B cell (primary cell): ENCODE data around the gene VPS8. TPM values are rescaled to one million over a fixed set of nuclear protein-coding genes. Genes with fewer than 3 reads are reported as not detected.

Experiments used
- ATAC-seq: fragments of 200-7000 bp; cut with Tn5 transposase; one replicate; pipeline ENCODE4 v1.10.0; 2021; ENCODE audit warnings: low read depth, mild to moderate bottlenecking, moderate number of reproducible peaks, moderate library complexity
- CTCF ChIA-PET: fragments of 350-600 bp; sonication (Branson Sonifier 250); formaldehyde crosslinking; loops from one replicate; lab custom pipeline; 2021; ENCODE audit warnings: antibody characterized with exemption, inconsistent platforms; lab: Charles Lee
- POLR2A ChIA-PET: fragments of 350-600 bp; sonication (Branson Sonifier 250); formaldehyde crosslinking; loops from one replicate; lab custom pipeline; 2021; ENCODE audit warnings: antibody characterized with exemption; lab: Charles Lee
- DNase-seq: peaks from one replicate; pipeline ENCODE4 v3.0.0; 2013
- H2AFZ ChIP-seq: 2 replicates; pipeline ENCODE4 v1.6.1; 2012; ENCODE audit warnings: mild to moderate bottlenecking, low read depth, low read length; ENCODE audit not compliant: insufficient read depth, poor library complexity, severe bottlenecking
- H3K27ac ChIP-seq, 2 donors: 1 replicate in 1 of 2; 2 replicates in 1 of 2; pipeline ENCODE4 v1.5.1; 2012 to 2013; ENCODE audit warnings: low read length in 2 of 2, mild to moderate bottlenecking in 2 of 2, moderate library complexity in 1 of 2
- H3K27me3 ChIP-seq, 4 experiments: fragments of 200-600 bp in 1 of 4; sonication (generic) in 1 of 4; replicated peaks in 1 of 4; 1 replicate in 2 of 4; 2 replicates in 2 of 4; pipeline versions ENCODE4 v1.6.1 to v1.7.0; 2013 to 2016; ENCODE audit warnings: low read length in 3 of 4, mild to moderate bottlenecking in 2 of 4, mixed read lengths in 1 of 4, moderate library complexity in 1 of 4; ENCODE audit not compliant: insufficient read depth in 4 of 4, control insufficient read depth in 3 of 4; ENCODE audit errors: control extremely low read depth in 1 of 4
- H3K36me3 ChIP-seq, 2 experiments: replicated peaks in 1 of 2; 1 replicate in 1 of 2; 2 replicates in 1 of 2; pipeline versions ENCODE4 v1.6.1 to v1.7.1; 2013; ENCODE audit warnings: low read length in 1 of 2; ENCODE audit not compliant: insufficient read depth in 2 of 2, control insufficient read depth in 1 of 2; ENCODE audit errors: control extremely low read depth in 1 of 2, extremely low read depth in 1 of 2
- H3K4me1 ChIP-seq, 2 donors: fragments of 200-600 bp in 1 of 2; sonication (generic) in 1 of 2; 1 replicate in 1 of 2; 2 replicates in 1 of 2; pipeline versions ENCODE4 v1.5.1 to v1.6.1; 2013 to 2017; ENCODE audit warnings: low read length in 2 of 2; ENCODE audit not compliant: control insufficient read depth in 2 of 2, insufficient read depth in 2 of 2
- H3K4me2 ChIP-seq: replicated peaks from 2 replicates; pipeline ENCODE3; 2012; ENCODE audit warnings: mild to moderate bottlenecking, low read depth, low read length; ENCODE audit not compliant: poor library complexity, severe bottlenecking
- H3K4me3 ChIP-seq, 5 experiments: fragments of 200-600 bp in 1 of 5; sonication (generic) in 1 of 5; 1 replicate in 3 of 5; 2 replicates in 2 of 5; pipeline versions ENCODE4 v1.5.1 to v1.7.0; 2011 to 2016; ENCODE audit warnings: low read length in 4 of 5, mild to moderate bottlenecking in 4 of 5, low read depth in 2 of 5, control low read depth in 1 of 5, moderate library complexity in 1 of 5; ENCODE audit not compliant: insufficient read depth in 1 of 5; ENCODE audit errors: control extremely low read depth in 1 of 5, extremely low read depth in 1 of 5
- H3K79me2 ChIP-seq: fragments of 200-600 bp; sonication (generic); one replicate; pipeline ENCODE4 v1.6.0; 2016; ENCODE audit warnings: low read length; ENCODE audit not compliant: control insufficient read depth, insufficient read depth
- H3K9ac ChIP-seq: fragments of 200-600 bp; sonication (generic); 2 replicates; pipeline ENCODE4 v1.6.1; 2017; ENCODE audit warnings: mild to moderate bottlenecking, low read length, moderate library complexity
- H3K9me3 ChIP-seq, 3 donors: one replicate each; pipeline versions ENCODE4 v1.6.1 to v1.7.1; 2013; ENCODE audit warnings: low read length in 2 of 3; ENCODE audit not compliant: control insufficient read depth in 2 of 3, insufficient read depth in 1 of 3; ENCODE audit errors: control extremely low read depth in 1 of 3
- H4K20me1 ChIP-seq: 2 replicates; pipeline ENCODE4 v1.6.0; 2012; ENCODE audit warnings: mild to moderate bottlenecking, low read length; ENCODE audit not compliant: insufficient read depth, control insufficient read depth, poor library complexity, severe bottlenecking
- H3K27ac Mint-ChIP-seq: one replicate; pipeline ENCODE4 v1.8.0; 2021; ENCODE audit warnings: mixed read lengths
- H3K27me3 Mint-ChIP-seq: one replicate; pipeline ENCODE4 v1.8.0; 2021; ENCODE audit warnings: mixed read lengths
- H3K4me1 Mint-ChIP-seq: one replicate; pipeline ENCODE4 v1.8.0; 2021; ENCODE audit warnings: mixed read lengths
- H3K4me3 Mint-ChIP-seq: one replicate; pipeline ENCODE4 v1.8.0; 2021; ENCODE audit warnings: mixed read lengths
- H3K9me3 Mint-ChIP-seq: one replicate; pipeline ENCODE4 v1.8.0; 2022; ENCODE audit warnings: mixed read lengths; ENCODE audit not compliant: insufficient read depth
- CTCF ChIP-seq: fragments of 200-600 bp; IDR thresholded peaks from one replicate; pipeline ENCODE4 v1.8.0; 2022; ENCODE audit warnings: antibody characterized with exemption, mild to moderate bottlenecking
- EZH2 ChIP-seq: IDR thresholded peaks from 2 replicates; pipeline ENCODE4 v1.6.1; 2012; ENCODE audit warnings: borderline replicate concordance, low read depth, mild to moderate bottlenecking, moderate library complexity, low read length; ENCODE audit not compliant: insufficient read depth, poor library complexity, severe bottlenecking
- WGBS: methylation state at CpG from one replicate; pipeline ENCODE4 v1.1.5; 2013; ENCODE audit warnings: missing lambda C conversion rate; ENCODE audit not compliant: insufficient coverage; 5-methylcytosine and 5-hydroxymethylcytosine counted together
- intact Hi-C: fragments of 100-400 bp; cut with micrococcal nuclease; formaldehyde crosslinking; loops from one replicate; pipeline ENCODE4 v1.10.0; 2022
- polyA plus RNA-seq: library from polyadenylated mRNA; depleted of rRNA; stranded (reverse); fragments of >200 nt; gene quantifications from 2 replicates; pipeline ENCODE4 v1.2.3, GENCODE V29; 2012
- total RNA-seq, 2 donors: library from RNA; stranded (reverse); fragments of 120-200 nt in 1 of 2; gene quantifications; 1 replicate in 1 of 2; 2 replicates in 1 of 2; pipeline versions ENCODE4 v1.2.3 to v1.2.4, GENCODE V29; 2013 to 2022

Gene VPS8
- total and polyA plus RNA-seq, 2 donors (not counting 1 experiment from before 2014, with no cell fraction given), result 18.3 to 95.6 TPM

- no peak overlapping the region for H3K27ac ChIP-seq
- no peak overlapping the region for H3K4me3 ChIP-seq
- H3K9me3 ChIP-seq, result peaks cover 0 to 3% (median 0%) of the 10 kb centered on the region in 3 donors
- Mint-ChIP-seq H3K9me3 (no peaks in the 10 kb centered on the region), H3K4me1 (no peaks in the 10 kb centered on the region), H3K27me3 (peaks cover 49% of the 10 kb centered on the region), H3K4me3 (no peak overlapping the region), H3K27ac (no peak overlapping the region)
- ATAC-seq (no peak), DNase-seq (no peak)
- H2AFZ ChIP-seq, result no peak overlapping the region
- ChIA-PET POLR2A (no interaction called here), CTCF (interaction anchor here (0.7 kb wide), 1 partner anchor 9 kb away, joined by 4 read pairs; no protein-coding TSS in a partner anchor)
- no peak overlapping the region for H3K9ac ChIP-seq
- intact Hi-C loops, result no loop called here
- TF ChIP-seq CTCF (no peak), EZH2 (no peak)
- 86% methylated on average over 1 of the region's 4 CpGs for WGBS
- no peaks in the 10 kb centered on the region for H3K36me3 ChIP-seq
- no peaks in the 10 kb centered on the region for H3K79me2 ChIP-seq
- H3K4me1 ChIP-seq, result no peaks in the 10 kb centered on the region
- H3K27me3 ChIP-seq, result peaks cover 0 to 12% (median 2%) of the 10 kb centered on the region in 4 experiments
- H4K20me1 ChIP-seq, result no peaks in the 10 kb centered on the region
- H3K4me2 ChIP-seq, result no peak overlapping the region
Measured at GRCh38 chr3:184795522-184796190, 16.3 kb upstream of the VPS8 start.

- POLR2A ChIA-PET, result no interaction called here
- CTCF ChIA-PET, result interaction anchor here (0.7 kb wide), 1 partner anchor 8 kb away, joined by 4 read pairs; no protein-coding TSS in a partner anchor
- H3K4me3 ChIP-seq, result no peak overlapping the region
- no peak overlapping the region for H3K4me2 ChIP-seq
- no peak overlapping the region for H3K9ac ChIP-seq
- no peak overlapping the region for H2AFZ ChIP-seq
- no peaks in the 10 kb centered on the region for H4K20me1 ChIP-seq
- no peaks in the 10 kb centered on the region for H3K4me1 ChIP-seq
- no peak overlapping the region for H3K4me3 Mint-ChIP-seq
- peaks cover 54% of the 10 kb centered on the region for H3K27me3 Mint-ChIP-seq
- ATAC-seq, result no peak
- no peak overlapping the region for H3K27ac ChIP-seq
- TF ChIP-seq EZH2, result no peak
- no peak for TF ChIP-seq CTCF
- 84% methylated on average over 7 of the region's 8 CpGs for WGBS
- H3K27me3 ChIP-seq, result peaks cover 0 to 12% (median 2%) of the 10 kb centered on the region in 4 experiments
- H3K9me3 Mint-ChIP-seq, result no peaks in the 10 kb centered on the region
- no peak for DNase-seq
- H3K9me3 ChIP-seq, result peaks cover 0 to 3% (median 0%) of the 10 kb centered on the region in 3 donors
- H3K79me2 ChIP-seq, result no peaks in the 10 kb centered on the region
- no peaks in the 10 kb centered on the region for H3K4me1 Mint-ChIP-seq
- intact Hi-C loops, result no loop called here
- H3K36me3 ChIP-seq, result no peaks in the 10 kb centered on the region
- H3K27ac Mint-ChIP-seq, result no peak overlapping the region
Measured at GRCh38 chr3:184796551-184796950, 15.4 kb upstream of the VPS8 start.
